HG03432 (cell line): Measurements from ENCODE around the gene KRTAP20-2.

Experiments used
- ATAC-seq: cut with Tn5 transposase; IDR thresholded peaks from one replicate; pipeline ENCODE4 v1.9.1; 2021; ENCODE audit warnings: mild to moderate bottlenecking, moderate library complexity; ENCODE audit not compliant: unreplicated experiment

Gene KRTAP20-2

DNA sequence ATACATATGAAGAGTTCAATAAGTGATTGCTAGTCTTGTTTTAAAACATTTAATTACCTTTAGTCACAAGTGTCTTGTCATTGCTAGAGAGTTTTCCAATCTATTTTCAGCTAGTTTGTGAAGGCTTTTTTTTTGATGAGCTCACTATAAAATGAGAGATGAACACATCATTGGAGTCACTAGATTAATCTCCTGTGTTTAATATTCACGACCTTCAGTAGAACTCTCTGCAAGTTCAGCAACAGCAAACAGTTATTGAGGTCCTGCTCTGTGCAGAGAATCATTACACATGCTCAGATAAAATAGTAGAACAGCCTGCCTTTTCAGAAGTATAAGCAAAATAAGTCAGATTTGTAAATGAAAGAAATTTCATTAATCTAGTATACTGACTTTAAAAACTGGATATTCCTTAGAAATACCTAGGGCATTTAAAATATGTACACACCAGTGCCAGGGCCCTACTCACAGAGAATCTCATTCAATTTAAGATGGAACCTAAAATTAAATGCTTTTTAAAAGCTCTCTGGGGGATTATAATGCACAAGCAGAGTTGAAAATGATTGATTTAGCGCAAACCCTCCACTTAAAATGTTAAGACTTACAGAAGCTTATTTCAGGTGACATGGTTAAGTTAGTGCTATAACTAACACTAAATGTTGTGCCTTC lies 38.1 kb downstream of the KRTAP20-2 start:
- no peak for ATAC-seq

DNA sequence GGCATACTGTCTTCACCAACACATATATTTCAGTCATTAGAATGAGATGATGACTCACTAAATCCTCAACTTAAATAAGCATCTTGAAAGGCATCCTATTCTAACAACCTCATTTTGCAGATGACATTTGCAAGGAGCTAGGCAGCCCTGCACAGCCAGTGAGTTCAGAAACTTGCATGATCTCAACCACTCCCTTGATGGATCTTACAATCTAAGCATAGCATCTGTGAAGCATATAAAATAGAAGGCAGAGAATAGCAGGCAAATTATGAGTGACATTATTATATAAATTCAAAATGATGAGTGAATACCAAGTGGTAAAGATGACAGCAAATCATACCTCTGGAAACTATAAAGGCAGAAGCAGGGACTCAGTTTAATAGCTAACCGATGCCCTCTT lies 39.3 kb downstream of the KRTAP20-2 start:
- no peak for ATAC-seq

DNA sequence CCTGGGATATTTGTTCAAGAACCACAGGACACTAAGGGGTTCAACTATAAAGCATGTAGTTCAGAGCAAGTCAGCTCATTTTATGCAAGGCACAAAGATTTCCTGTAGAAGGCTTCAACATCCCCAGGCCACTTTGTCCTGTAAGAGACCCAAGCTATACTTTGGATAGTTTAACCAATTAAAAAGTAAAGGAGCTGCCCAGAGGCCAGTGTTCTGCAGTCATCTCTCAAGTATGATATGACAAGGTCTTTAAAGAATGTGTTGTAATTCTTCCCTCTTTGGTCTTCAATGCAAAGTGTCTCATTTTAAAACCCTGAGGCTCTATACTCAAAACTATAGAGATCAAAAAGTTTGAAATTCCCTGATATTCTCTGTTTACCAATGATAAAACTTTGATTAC lies 41.7 kb downstream of the KRTAP20-2 start:
- ATAC-seq, result no peak

DNA sequence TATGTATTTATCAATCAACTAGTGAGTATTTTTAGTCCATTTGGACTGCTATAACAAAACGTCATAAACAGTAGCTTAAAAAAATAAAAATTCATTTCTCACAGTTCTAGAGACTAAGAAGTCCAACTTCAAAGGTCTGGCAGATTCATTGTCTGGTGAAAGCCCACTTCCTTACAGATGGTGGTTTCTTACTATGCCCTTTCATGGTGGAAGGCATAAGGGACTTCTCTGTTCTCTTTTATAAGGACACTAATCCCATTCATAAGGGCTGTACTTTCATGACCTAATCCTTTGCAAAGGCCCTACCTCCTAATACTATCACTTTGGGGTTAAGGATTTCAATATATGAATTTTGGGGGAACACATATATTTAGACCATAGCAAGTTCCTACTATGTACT lies 45.6 kb downstream of the KRTAP20-2 start:
- no peak for ATAC-seq

DNA sequence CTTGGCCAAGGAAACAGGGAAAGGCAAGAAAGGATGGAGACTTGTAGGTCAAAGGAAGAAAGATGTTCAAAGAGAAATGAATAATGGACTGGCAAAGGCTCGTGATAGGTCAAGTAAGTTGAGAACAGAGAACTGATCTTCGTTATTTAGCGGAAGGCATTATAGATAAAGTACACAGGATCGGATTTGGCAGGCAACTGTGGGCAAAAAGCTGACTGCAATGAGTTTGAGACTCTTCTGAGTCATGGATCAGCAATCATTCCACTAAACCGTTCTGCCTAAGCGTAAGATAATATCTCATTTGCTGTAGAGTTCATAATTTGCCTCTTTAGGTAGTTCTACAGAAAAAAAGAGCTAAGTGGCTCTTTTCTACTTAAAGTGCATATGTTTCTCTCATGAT lies 49.5 kb downstream of the KRTAP20-2 start:
- ATAC-seq, result no peak
